Measurements from ENCODE around the gene SDC3. TPM values are rescaled to one million over a fixed set of nuclear protein-coding genes. Genes with fewer than 3 reads are reported as not detected.
"Not testable (repeated sequence)": the region's sequence is repeated elsewhere in the genome, so short reads cannot be mapped to it uniquely, and the experiment has no call there.

Gene SDC3
- total RNA-seq, 2 donors from 2014 or later: 15.2 to 24.2 TPM

DNA sequence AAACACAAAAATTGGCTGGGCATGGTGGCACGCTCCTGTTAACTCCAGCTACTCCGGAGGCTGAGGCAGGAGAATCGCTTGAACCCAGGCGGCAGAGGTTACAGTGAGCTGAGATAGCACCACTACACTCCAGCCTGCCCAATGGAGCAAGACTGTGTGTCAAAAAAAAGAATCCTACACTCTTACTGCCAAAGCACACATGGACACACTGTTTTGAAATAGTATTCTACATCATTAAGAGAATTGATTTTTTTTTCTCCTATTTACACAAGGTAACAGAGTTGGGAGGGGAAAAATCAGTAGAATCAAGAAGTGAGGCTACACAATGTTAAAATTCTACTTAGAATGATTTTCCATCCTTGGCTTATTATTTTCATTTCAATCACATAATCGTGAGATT, 42.1 kb upstream of the SDC3 start:
- TF ChIP-seq, protein P1, sequence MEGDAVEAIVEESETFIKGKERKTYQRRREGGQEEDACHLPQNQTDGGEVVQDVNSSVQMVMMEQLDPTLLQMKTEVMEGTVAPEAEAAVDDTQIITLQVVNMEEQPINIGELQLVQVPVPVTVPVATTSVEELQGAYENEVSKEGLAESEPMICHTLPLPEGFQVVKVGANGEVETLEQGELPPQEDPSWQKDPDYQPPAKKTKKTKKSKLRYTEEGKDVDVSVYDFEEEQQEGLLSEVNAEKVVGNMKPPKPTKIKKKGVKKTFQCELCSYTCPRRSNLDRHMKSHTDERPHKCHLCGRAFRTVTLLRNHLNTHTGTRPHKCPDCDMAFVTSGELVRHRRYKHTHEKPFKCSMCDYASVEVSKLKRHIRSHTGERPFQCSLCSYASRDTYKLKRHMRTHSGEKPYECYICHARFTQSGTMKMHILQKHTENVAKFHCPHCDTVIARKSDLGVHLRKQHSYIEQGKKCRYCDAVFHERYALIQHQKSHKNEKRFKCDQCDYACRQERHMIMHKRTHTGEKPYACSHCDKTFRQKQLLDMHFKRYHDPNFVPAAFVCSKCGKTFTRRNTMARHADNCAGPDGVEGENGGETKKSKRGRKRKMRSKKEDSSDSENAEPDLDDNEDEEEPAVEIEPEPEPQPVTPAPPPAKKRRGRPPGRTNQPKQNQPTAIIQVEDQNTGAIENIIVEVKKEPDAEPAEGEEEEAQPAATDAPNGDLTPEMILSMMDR (IDR thresholded peaks at IDR 0.05): no peak
- H3K4me1 ChIP-seq: no peaks in the 10 kb centered on the region
- no peak overlapping the region for H3K4me3 ChIP-seq
- H3K27me3 ChIP-seq: no peaks in the 10 kb centered on the region
- intact Hi-C loops (cut with DNase I): no loop called here
- DNase-seq: no peak
- no peaks in the 10 kb centered on the region for H3K9me3 ChIP-seq
- no peak overlapping the region for H3K27ac ChIP-seq
- peaks cover 7% of the 10 kb centered on the region for H3K36me3 ChIP-seq
- H3K9ac ChIP-seq (ENCODE audit: low read depth in 2 of 2, low read length in 2 of 2): no peak overlapping the region

DNA sequence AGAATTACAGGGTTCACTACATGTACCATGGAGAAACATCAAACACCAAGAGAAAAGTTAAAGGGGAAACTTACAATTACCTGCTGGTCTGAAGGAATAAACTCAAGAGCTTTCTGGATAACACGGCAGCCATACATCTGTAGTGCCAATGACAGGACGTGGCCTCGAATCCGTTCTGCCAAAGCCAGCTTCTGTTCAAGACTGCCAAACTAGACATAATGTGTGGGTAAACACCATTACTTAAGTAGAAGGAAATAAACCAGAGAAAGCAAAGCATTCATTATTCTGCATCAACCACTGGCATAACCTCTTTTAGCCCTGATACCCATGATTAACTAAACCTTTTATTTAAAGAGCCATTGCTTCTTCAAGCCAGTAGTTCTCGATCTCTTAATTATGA, 41.5 kb upstream of the SDC3 start:
- H3K9ac ChIP-seq (ENCODE audit: low read depth in 2 of 2, low read length in 2 of 2): no peak overlapping the region
- TF ChIP-seq, protein P1 (IDR thresholded peaks at IDR 0.05): no peak
- intact Hi-C loops (cut with DNase I): no loop called here
- peaks cover 7% of the 10 kb centered on the region for H3K36me3 ChIP-seq
- H3K4me3 ChIP-seq: no peak overlapping the region
- no peak overlapping the region for H3K27ac ChIP-seq
- H3K4me1 ChIP-seq: no peaks in the 10 kb centered on the region
- no peaks in the 10 kb centered on the region for H3K27me3 ChIP-seq
- no peak for DNase-seq
- no peaks in the 10 kb centered on the region for H3K9me3 ChIP-seq

DNA sequence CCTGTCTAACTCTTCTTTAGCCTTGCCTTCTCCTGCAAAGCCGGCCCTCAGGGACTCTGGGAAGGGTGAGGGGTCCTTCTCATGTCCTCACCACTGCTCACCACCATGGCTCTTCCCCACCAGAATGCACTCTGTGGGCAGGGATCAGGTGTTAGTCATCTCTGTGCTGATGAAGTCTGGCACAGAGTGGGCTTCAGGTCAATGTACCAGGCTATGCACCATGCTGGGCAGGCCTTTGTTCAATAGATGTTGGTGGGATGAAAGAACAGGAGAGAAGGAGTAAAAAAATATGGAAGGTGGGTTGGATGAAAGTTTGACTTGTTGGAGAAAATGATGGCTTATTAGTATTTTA, 40.9 kb upstream of the SDC3 start:
- H3K4me1 ChIP-seq; H3K9ac ChIP-seq (ENCODE audit: low read depth in 2 of 2, low read length in 2 of 2); intact Hi-C loops (cut with DNase I); H3K9me3 ChIP-seq; H3K36me3 ChIP-seq; DNase-seq; H3K4me3 ChIP-seq; H3K27ac ChIP-seq; H3K27me3 ChIP-seq: not testable (repeated sequence)

- H3K36me3 ChIP-seq; intact Hi-C loops (cut with DNase I); H3K4me1 ChIP-seq; H3K9me3 ChIP-seq; H3K4me3 ChIP-seq; H3K27ac ChIP-seq; DNase-seq; H3K27me3 ChIP-seq; H3K9ac ChIP-seq (ENCODE audit: low read depth in 2 of 2, low read length in 2 of 2): not testable (repeated sequence)
Observed at GRCh38 chr1:30948813-30949486, 40.4 kb upstream of the SDC3 start.

GRCh38 chr1:30948278-30948677, 39.7 kb upstream of the SDC3 start:
- intact Hi-C loops (cut with DNase I): no loop called here
- H3K36me3 ChIP-seq: no peaks in the 10 kb centered on the region

GRCh38 chr1:30947212-30947611, 38.7 kb upstream of the SDC3 start:
- H3K27me3 ChIP-seq: no peaks in the 10 kb centered on the region
- H3K4me1 ChIP-seq: no peaks in the 10 kb centered on the region
- no peak for DNase-seq
- intact Hi-C loops (cut with DNase I): no loop called here
- no peak overlapping the region for H3K27ac ChIP-seq
- H3K9ac ChIP-seq (ENCODE audit: low read depth in 2 of 2, low read length in 2 of 2): no peak overlapping the region
- TF ChIP-seq, protein P1 (IDR thresholded peaks at IDR 0.05): no peak
- H3K4me3 ChIP-seq: no peak overlapping the region
- no peaks in the 10 kb centered on the region for H3K36me3 ChIP-seq
- H3K9me3 ChIP-seq: no peaks in the 10 kb centered on the region

More at GRCh38 chr1:30948278-30948677, 39.7 kb upstream of the SDC3 start:
- Histone ChIP-seq H3K4me1 (no peaks in the 10 kb centered on the region), H3K27ac (no peak overlapping the region), H3K9me3 (no peaks in the 10 kb centered on the region), H3K4me3 (no peak overlapping the region), H3K9ac (ENCODE audit: low read depth in 2 of 2, low read length in 2 of 2) (no peak overlapping the region), H3K27me3 (no peaks in the 10 kb centered on the region)
- no peak for DNase-seq
- TF ChIP-seq, protein P1 (IDR thresholded peaks at IDR 0.05): no peak

Data from colonic mucosa (tissue), 4 donors.